HEK293T (cell line): ENCODE results near the gene FILIP1L.

ENCODE experiments used
- CTCF ChIA-PET: fragments of 350-600 bp; formaldehyde crosslinking; extraction: SDS; loops from one replicate; lab custom pipeline; 2021; ENCODE audit warnings: antibody characterized with exemption, inconsistent platforms; lab: Yijun Ruan, JAX
- POLR2A ChIA-PET: fragments of 350-600 bp; formaldehyde crosslinking; extraction: SDS; loops from one replicate; lab custom pipeline; 2020; ENCODE audit warnings: antibody characterized with exemption, inconsistent platforms; lab: Yijun Ruan, JAX
- DNase-seq: peaks from one replicate; pipeline ENCODE4 v3.0.0; 2012; ENCODE audit warnings: mixed read lengths; ENCODE audit errors: extremely low spot score
- ARNT ChIP-seq: fragments of 450-650 bp; IDR thresholded peaks from 2 replicates; pipeline ENCODE4 v1.6.1; 2017; ENCODE audit warnings: mild to moderate bottlenecking
- BHLHE40 ChIP-seq: fragments of 450-650 bp; IDR thresholded peaks from 2 replicates; pipeline ENCODE4 v1.6.1; 2016; ENCODE audit warnings: mild to moderate bottlenecking, moderate library complexity, borderline replicate concordance
- CTBP1 ChIP-seq: fragments of 450-650 bp; IDR thresholded peaks from 2 replicates; pipeline ENCODE4 v1.6.1; 2016; ENCODE audit warnings: borderline replicate concordance
- ELF4 ChIP-seq: fragments of 450-650 bp; IDR thresholded peaks from 2 replicates; pipeline ENCODE4 v1.6.1; 2017; ENCODE audit warnings: antibody characterized with exemption
- FOXA1 ChIP-seq: fragments of 450-650 bp; IDR thresholded peaks from 2 replicates; pipeline ENCODE4 v1.6.1; 2016; ENCODE audit warnings: mild to moderate bottlenecking
- FOXK2 ChIP-seq: fragments of 450-650 bp; IDR thresholded peaks from 2 replicates; pipeline ENCODE4 v1.6.1; 2016; ENCODE audit warnings: mild to moderate bottlenecking
- FOXM1 ChIP-seq: fragments of 450-650 bp; IDR thresholded peaks from 2 replicates; pipeline ENCODE4 v1.6.1; 2017; ENCODE audit warnings: mild to moderate bottlenecking, borderline replicate concordance
- HDGF ChIP-seq: fragments of 450-650 bp; IDR thresholded peaks from 2 replicates; pipeline ENCODE4 v1.6.1; 2017; ENCODE audit warnings: antibody characterized with exemption, borderline replicate concordance
- L3MBTL2 ChIP-seq: fragments of 450-650 bp; conservative IDR thresholded peaks from 2 replicates; pipeline ENCODE4 v1.6.1; 2016; ENCODE audit warnings: mild to moderate bottlenecking
- LEF1 ChIP-seq: fragments of 450-650 bp; IDR thresholded peaks from 2 replicates; pipeline ENCODE4 v1.6.1; 2017; ENCODE audit warnings: mild to moderate bottlenecking, borderline replicate concordance
- NFRKB ChIP-seq: fragments of 450-650 bp; IDR thresholded peaks from 2 replicates; pipeline ENCODE4 v1.6.1; 2016; ENCODE audit warnings: mild to moderate bottlenecking, moderate library complexity
- PKNOX1 ChIP-seq: fragments of 450-650 bp; IDR thresholded peaks from 2 replicates; pipeline ENCODE4 v1.6.1; 2016
- SP1 ChIP-seq: fragments of 450-650 bp; IDR thresholded peaks from 2 replicates; pipeline ENCODE4 v1.6.1; 2017
- SUZ12 ChIP-seq: fragments of 450-650 bp; IDR thresholded peaks from 2 replicates; pipeline ENCODE4 v1.6.1; 2016; ENCODE audit warnings: mild to moderate bottlenecking
- TARDBP ChIP-seq: fragments of 450-650 bp; IDR thresholded peaks from 2 replicates; pipeline ENCODE4 v1.6.1; 2016
- ZNF384 ChIP-seq: fragments of 450-650 bp; IDR thresholded peaks from 2 replicates; pipeline ENCODE4 v1.6.1; 2016

Gene FILIP1L

DNA sequence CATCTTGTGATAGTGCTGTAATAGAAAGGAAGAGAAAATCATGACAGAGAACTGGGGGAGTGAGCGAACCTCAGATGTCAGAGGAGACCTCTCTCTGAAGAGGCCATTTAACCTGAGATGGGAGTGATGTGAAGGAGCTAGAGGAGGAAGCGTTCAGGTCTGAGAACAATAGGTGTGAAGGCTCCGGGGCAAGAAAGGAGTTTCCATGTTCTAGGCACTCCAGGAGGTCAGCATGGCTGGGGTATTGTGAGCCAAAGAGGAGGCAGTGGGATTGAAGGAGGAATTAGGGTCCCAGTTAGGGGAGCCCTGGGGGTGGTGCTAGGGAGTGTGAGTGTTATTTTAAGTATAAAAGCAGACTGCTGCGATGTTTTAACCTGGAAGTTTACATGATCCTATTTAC lies 8.8 kb upstream of the FILIP1L start:
- ChIA-PET CTCF (no interaction called here), POLR2A (no interaction called here)
- no peak for DNase-seq
- no peak for TF ChIP-seq ELF4
- TF ChIP-seq PKNOX1: no peak
- TF ChIP-seq LEF1: no peak
- no peak for TF ChIP-seq CTBP1
- no peak for TF ChIP-seq ARNT
- TF ChIP-seq FOXM1: no peak
- no peak for TF ChIP-seq TARDBP
- no peak for TF ChIP-seq SP1
- TF ChIP-seq HDGF: no peak
- TF ChIP-seq FOXA1: no peak
- TF ChIP-seq FOXK2: no peak
- TF ChIP-seq ZNF384: no peak
- no peak for TF ChIP-seq L3MBTL2
- no peak for TF ChIP-seq BHLHE40
- no peak for TF ChIP-seq SUZ12
- no peak for TF ChIP-seq NFRKB

GRCh38 chr3:100122321-100122720 lies 8.0 kb upstream of the FILIP1L start:
- ChIA-PET POLR2A (no interaction called here), CTCF (no interaction called here)
- DNase-seq: no peak
- TF ChIP-seq LEF1 (no peak), HDGF (no peak), ARNT (no peak), ELF4 (no peak), FOXA1 (no peak), FOXM1 (no peak), SUZ12 (no peak), L3MBTL2 (no peak), NFRKB (no peak), ZNF384 (no peak), CTBP1 (no peak), SP1 (no peak), FOXK2 (no peak), BHLHE40 (no peak), PKNOX1 (no peak), TARDBP (no peak)

DNA sequence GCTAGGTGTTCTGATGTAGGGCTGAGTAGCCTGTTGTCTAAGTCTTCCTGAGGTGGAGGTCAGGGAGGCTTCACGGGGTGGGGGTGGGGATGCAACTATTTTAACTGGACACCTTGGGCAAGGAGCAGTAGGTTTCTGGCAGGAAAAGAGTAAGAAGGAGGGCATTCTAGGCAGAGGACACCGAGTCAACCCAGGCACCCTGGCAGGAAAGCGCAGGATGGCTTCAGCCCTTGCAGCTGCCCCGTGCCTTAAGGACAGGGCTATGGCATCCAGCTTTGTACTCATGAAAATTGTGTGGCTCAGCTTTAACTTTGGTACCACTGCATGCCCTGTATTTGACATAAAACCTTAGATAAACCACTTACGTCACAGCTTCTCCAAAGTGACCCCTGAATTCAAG lies 6.4 kb upstream of the FILIP1L start:
- ChIA-PET CTCF (no interaction called here), POLR2A (no interaction called here)
- no peak for TF ChIP-seq FOXA1
- no peak for TF ChIP-seq ZNF384
- no peak for TF ChIP-seq L3MBTL2
- TF ChIP-seq CTBP1: no peak
- no peak for TF ChIP-seq ELF4
- no peak for TF ChIP-seq FOXK2
- no peak for TF ChIP-seq SP1
- no peak for TF ChIP-seq TARDBP
- no peak for TF ChIP-seq LEF1
- TF ChIP-seq ARNT: no peak
- TF ChIP-seq PKNOX1: no peak
- TF ChIP-seq NFRKB: no peak
- TF ChIP-seq BHLHE40: no peak
- TF ChIP-seq HDGF: no peak
- no peak for TF ChIP-seq FOXM1
- TF ChIP-seq SUZ12: no peak
- DNase-seq: no peak

GRCh38 chr3:100120012-100120411 lies 5.7 kb upstream of the FILIP1L start:
- no peak for DNase-seq
- TF ChIP-seq SUZ12: no peak
- no peak for TF ChIP-seq HDGF
- no peak for TF ChIP-seq SP1
- no peak for TF ChIP-seq ZNF384
- no peak for TF ChIP-seq L3MBTL2
- TF ChIP-seq TARDBP: no peak
- no peak for TF ChIP-seq FOXK2
- no peak for TF ChIP-seq FOXA1
- ChIA-PET CTCF (no interaction called here), POLR2A (no interaction called here)

DNA sequence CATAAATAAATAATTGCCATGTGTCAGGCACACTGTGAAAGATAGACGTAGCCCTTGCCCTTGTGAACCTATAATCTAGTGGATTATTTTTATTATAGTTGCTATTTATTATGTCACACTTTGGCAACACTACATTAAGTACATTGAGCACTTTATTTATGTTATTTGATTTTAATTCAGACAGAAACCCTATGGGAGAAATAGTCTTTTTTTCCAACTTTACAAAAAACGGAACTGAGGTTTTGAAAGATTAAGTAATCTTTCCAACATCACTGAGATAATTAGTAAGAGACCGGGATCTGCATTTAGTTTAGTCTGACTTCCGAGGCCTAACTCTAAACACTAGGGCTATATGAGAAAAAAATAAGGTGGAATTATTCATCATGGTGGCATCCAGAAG lies 2.8 kb upstream of the FILIP1L start:
- POLR2A ChIA-PET: no interaction called here
- no peak for DNase-seq
- CTCF ChIA-PET: no interaction called here
- TF ChIP-seq HDGF: no peak
- no peak for TF ChIP-seq L3MBTL2
- TF ChIP-seq ZNF384: no peak
- no peak for TF ChIP-seq NFRKB
- no peak for TF ChIP-seq PKNOX1
- no peak for TF ChIP-seq SUZ12
- no peak for TF ChIP-seq LEF1
- no peak for TF ChIP-seq SP1
- no peak for TF ChIP-seq TARDBP
- no peak for TF ChIP-seq FOXK2
- TF ChIP-seq ARNT: no peak
- no peak for TF ChIP-seq BHLHE40

DNA sequence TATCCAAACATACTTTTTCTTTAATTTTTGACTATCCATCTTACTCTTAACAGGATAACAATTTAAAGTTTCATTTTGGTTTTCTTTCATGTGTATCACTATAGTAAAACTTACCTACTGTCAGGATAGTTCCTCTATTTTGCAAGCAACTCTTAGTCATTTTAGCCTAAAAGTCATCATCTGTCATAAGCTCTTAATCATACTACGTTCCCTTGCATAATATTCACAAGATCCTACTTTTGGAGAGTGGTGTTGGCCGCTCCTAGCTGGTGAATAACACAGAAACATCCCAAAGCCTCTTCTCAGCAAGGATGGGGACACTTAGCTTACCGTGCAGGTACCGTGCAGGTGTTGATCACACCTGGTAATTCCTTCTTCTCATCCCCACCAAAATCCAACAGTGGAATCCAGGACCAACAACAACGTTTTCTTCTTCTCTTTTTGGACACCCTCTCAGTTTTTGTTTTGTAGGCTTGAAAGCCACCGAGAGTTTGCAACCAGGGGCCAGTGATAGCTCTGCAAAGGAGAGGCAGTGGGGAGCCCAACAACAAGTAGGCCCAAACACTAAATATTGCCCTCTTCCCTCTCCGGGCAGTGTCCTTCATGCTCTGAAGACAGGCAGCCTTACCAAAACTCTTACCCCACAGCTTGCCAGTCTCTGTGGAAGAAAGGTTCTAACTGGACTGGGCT lies 433 bp downstream of the FILIP1L start:
- TF ChIP-seq FOXM1: no peak
- TF ChIP-seq CTBP1: no peak
- no peak for TF ChIP-seq ARNT
- TF ChIP-seq BHLHE40: no peak
- TF ChIP-seq L3MBTL2: no peak
- no peak for TF ChIP-seq LEF1
- no peak for TF ChIP-seq SP1
- TF ChIP-seq FOXK2: no peak
- TF ChIP-seq SUZ12: no peak
- TF ChIP-seq TARDBP: no peak
- no peak for TF ChIP-seq PKNOX1
- no peak for TF ChIP-seq FOXA1
- TF ChIP-seq ZNF384: no peak
- TF ChIP-seq ELF4: no peak
- no peak for TF ChIP-seq HDGF
- TF ChIP-seq NFRKB: no peak
- CTCF ChIA-PET: no interaction called here
- POLR2A ChIA-PET: no interaction called here
- no peak for DNase-seq
